ENCODE data around the gene PARN. TPM values are rescaled to one million over a fixed set of nuclear protein-coding genes. Genes with fewer than 3 reads are reported as not detected.

PARN gene
- total and polyA plus RNA-seq, 9 of the 15 experiments (the other 6 are each of a cell fraction or from before 2014, with no cell fraction given) = 9.6 to 51.3 (median 40.4) TPM

DNA sequence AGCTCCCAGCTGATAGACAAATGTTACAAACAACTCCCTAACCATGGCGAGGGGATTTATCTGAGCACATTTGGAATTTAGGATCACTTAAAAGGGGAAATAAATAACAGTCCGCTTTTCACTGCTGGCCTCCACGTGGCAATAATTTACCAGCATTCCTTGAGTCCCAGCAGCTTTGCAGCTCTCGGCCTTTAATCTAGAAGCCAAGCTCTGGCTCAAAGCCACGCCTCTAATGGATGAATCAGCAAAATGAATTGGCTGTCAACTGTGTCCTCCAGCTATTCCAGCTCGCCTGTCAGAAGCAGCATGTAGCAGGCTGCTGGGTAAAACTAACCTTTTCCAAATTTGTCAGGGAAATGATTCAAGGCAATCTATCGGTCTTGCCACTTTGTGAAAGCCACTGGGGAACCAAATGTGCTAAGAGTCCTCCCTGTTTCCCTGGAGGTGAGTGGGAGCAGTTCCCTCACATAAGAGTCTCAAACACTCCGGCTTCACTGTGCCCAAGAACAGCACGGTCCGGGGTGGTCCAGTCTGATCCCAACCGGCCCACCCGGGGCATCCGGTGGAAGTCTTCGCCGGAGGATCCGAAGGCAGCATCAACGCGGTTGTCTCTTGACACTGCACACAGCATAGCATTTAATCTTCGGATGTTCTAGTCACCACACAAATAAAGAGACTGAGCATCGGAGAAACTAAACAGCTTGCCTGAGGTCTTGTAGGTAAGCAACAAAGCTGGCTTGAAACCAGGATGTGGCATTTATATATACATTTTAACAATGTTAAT, 143.3 kb downstream of the PARN start (continued):
- TF ChIP-seq, protein P1, sequence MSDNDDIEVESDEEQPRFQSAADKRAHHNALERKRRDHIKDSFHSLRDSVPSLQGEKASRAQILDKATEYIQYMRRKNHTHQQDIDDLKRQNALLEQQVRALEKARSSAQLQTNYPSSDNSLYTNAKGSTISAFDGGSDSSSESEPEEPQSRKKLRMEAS (CRISPR knock-in tag; IDR thresholded peaks at IDR 0.05) = peak; percentile 69; the same call in 1 of the 2 replicates
- TF ChIP-seq, protein P2, sequence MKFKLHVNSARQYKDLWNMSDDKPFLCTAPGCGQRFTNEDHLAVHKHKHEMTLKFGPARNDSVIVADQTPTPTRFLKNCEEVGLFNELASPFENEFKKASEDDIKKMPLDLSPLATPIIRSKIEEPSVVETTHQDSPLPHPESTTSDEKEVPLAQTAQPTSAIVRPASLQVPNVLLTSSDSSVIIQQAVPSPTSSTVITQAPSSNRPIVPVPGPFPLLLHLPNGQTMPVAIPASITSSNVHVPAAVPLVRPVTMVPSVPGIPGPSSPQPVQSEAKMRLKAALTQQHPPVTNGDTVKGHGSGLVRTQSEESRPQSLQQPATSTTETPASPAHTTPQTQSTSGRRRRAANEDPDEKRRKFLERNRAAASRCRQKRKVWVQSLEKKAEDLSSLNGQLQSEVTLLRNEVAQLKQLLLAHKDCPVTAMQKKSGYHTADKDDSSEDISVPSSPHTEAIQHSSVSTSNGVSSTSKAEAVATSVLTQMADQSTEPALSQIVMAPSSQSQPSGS (CRISPR knock-in tag; IDR thresholded peaks at IDR 0.05) = no peak
- no peak for TF ChIP-seq ZNF354B (CRISPR knock-in tag; IDR thresholded peaks at IDR 0.05)
- TF ChIP-seq KAT8 (IDR thresholded peaks at IDR 0.05; ENCODE audit: low read depth) = no peak
- no peak for TF ChIP-seq RNF2 (IDR thresholded peaks at IDR 0.05)
- peak; percentile 67 for TF ChIP-seq NFIC (IDR thresholded peaks at IDR 0.05)
- no peak for TF ChIP-seq U2AF2 (optimal IDR thresholded peaks at IDR 0.05; ENCODE audit: low read depth, low read length)
- TF ChIP-seq EP400 (IDR thresholded peaks at IDR 0.05) = peak; percentile 85
- TF ChIP-seq SIN3A (IDR thresholded peaks at IDR 0.05; ENCODE audit: borderline replicate concordance in 2 of 2, control insufficient read depth in 1 of 2, low read depth in 2 of 2, low read length in 2 of 2) = peak in 1 of 2 experiments; percentile 83; a peak in 1 of 4 replicates
- TF ChIP-seq, protein P3, sequence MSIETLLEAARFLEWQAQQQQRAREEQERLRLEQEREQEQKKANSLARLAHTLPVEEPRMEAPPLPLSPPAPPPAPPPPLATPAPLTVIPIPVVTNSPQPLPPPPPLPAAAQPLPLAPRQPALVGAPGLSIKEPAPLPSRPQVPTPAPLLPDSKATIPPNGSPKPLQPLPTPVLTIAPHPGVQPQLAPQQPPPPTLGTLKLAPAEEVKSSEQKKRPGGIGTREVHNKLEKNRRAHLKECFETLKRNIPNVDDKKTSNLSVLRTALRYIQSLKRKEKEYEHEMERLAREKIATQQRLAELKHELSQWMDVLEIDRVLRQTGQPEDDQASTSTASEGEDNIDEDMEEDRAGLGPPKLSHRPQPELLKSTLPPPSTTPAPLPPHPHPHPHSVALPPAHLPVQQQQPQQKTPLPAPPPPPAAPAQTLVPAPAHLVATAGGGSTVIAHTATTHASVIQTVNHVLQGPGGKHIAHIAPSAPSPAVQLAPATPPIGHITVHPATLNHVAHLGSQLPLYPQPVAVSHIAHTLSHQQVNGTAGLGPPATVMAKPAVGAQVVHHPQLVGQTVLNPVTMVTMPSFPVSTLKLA (conservative IDR thresholded peaks at IDR 0.05) = peak; percentile 96
- peak; percentile 43; the same call in 1 of the 2 replicates for TF ChIP-seq ZFX (CRISPR knock-in tag; IDR thresholded peaks at IDR 0.05)
- no peak for TF ChIP-seq MEF2A (IDR thresholded peaks at IDR 0.05; ENCODE audit: control insufficient read depth, low read depth, low read length)
- TF ChIP-seq ZNF253 (CRISPR knock-in tag; conservative IDR thresholded peaks at IDR 0.05) = no peak
- TF ChIP-seq, protein P4, sequence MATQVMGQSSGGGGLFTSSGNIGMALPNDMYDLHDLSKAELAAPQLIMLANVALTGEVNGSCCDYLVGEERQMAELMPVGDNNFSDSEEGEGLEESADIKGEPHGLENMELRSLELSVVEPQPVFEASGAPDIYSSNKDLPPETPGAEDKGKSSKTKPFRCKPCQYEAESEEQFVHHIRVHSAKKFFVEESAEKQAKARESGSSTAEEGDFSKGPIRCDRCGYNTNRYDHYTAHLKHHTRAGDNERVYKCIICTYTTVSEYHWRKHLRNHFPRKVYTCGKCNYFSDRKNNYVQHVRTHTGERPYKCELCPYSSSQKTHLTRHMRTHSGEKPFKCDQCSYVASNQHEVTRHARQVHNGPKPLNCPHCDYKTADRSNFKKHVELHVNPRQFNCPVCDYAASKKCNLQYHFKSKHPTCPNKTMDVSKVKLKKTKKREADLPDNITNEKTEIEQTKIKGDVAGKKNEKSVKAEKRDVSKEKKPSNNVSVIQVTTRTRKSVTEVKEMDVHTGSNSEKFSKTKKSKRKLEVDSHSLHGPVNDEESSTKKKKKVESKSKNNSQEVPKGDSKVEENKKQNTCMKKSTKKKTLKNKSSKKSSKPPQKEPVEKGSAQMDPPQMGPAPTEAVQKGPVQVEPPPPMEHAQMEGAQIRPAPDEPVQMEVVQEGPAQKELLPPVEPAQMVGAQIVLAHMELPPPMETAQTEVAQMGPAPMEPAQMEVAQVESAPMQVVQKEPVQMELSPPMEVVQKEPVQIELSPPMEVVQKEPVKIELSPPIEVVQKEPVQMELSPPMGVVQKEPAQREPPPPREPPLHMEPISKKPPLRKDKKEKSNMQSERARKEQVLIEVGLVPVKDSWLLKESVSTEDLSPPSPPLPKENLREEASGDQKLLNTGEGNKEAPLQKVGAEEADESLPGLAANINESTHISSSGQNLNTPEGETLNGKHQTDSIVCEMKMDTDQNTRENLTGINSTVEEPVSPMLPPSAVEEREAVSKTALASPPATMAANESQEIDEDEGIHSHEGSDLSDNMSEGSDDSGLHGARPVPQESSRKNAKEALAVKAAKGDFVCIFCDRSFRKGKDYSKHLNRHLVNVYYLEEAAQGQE (IDR thresholded peaks at IDR 0.05; ENCODE audit: borderline replicate concordance) = no peak
- TF ChIP-seq, protein P4 (CRISPR knock-in tag; IDR thresholded peaks at IDR 0.05; ENCODE audit: low read depth) = no peak
- peak; percentile 75 for TF ChIP-seq SAP30 (IDR thresholded peaks at IDR 0.05; ENCODE audit: borderline replicate concordance, insufficient read depth, low read depth, low read length, poor library complexity, severe bottlenecking)

Measured in K562 (cell line).